GM18508 (cell line): Measurements from ENCODE around the gene MKKS.

Experiments used
- ATAC-seq: cut with Tn5 transposase; IDR thresholded peaks from one replicate; pipeline ENCODE4 v1.9.1; 2021; ENCODE audit warnings: moderate number of reproducible peaks; ENCODE audit not compliant: insufficient read depth, unreplicated experiment

Gene MKKS

GRCh38 chr20:10453241-10453640, 19.2 kb upstream of the MKKS start:
- peak; percentile 68 for ATAC-seq

GRCh38 chr20:10449270-10449669, 15.2 kb upstream of the MKKS start:
- no peak for ATAC-seq

GRCh38 chr20:10448270-10449156, 14.5 kb upstream of the MKKS start:
- ATAC-seq, result no peak

GRCh38 chr20:10447028-10447427, 13.0 kb upstream of the MKKS start:
- ATAC-seq, result peak; percentile 95

- no peak for ATAC-seq
Measured at GRCh38 chr20:10445758-10446157, 11.7 kb upstream of the MKKS start.

DNA sequence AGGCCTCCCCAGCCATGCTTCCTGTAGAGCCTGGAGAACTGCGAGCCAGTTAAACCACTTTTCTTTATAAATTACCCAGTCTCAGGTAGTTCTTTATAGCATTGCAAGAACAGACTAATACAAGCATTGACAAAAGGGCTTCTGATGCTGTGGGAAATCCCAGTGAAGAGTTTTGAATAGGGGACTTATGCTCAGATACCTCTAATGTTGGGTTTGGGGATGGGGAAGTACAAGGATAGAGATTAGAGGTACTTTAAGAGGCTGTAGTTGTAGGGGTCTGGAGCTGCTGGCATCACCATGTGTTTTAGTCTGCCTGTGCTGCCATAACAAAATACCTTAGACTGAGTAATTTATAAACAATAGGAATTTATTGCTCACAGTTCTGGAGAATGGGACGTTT, 9.9 kb upstream of the MKKS start:
- ATAC-seq, result no peak

GRCh38 chr20:10438217-10438616, 4.2 kb upstream of the MKKS start:
- no peak for ATAC-seq

DNA sequence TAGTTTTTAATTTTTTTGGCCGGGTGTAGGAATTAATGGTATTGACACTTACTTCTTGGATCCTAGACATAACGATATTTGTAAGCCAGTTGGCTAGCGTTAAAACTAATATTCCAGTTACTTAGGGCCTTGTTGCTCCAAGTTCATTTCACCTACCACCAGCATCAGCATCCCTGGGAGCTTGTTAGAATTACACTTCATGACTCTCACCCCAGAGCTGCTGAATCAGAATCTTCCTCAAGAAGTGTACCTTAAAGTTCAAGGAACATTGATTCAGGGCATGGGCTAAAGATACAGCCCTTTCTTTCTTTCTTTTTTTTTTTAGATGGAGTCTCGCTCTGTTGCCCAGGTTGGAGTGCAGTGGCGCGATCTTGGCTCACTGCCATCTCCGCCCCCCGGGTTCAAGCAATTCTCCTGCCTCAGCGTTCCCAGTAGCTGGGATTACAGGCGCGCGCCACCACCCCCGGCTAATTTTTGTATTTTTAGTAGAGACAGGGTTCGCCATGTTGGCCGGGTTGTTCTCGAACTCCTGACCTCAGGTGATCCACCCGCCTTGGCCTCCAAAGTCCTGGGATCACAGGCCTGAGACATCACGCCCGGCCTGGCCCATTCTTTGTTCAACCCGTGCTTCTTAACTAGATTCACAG, 2.2 kb upstream of the MKKS start:
- no peak for ATAC-seq

DNA sequence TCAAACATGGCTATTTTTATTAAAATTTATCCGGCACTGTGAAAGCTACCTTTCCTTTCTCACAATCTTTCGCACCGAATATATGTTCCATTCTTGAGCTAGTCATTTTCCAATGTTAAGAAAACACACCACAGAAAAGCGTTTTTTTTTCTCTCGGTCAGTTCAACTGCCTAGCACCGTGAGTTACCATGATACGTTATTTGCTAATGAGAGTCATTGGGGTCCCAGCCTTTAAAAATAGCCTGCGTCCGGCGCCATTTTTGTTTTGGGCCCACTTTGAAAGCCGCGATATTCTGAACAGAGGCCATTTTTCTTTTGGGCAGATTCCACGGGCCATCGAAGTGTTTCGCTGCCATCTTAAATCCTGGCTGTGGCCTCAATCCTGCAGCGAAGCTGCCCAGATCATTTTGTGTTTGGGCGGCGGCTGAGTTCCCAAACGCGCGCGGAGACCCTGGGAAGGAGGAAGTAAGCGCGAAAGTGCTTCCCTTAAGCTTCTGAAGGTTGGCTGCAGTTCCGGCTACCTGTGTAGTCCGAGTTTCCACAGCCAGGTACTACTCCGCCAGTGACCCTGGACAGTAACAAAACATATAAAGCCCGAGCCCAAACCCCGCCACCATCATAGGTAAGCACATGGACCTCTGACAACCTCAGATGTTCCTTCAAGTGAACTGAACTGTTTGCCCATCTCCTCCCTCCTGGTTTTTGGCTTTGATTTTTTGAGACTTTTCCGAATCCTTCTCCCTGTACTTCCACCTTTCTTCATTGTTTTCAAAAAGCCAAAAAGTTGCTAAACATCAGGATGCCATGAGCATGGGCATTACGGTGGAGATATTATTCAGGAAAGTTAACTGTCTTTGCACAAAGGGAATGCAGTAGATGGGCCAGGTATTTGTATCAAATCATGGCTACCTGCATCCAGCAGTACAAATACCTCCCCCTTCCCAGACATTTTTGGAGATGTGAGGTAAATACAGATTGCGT, 1.1 kb upstream of the MKKS start, which contains the start of gene SLX4IP:
SLX4IP (plus strand) TSS at position 474 of the 981 bp plus-strand sequence. CDS start 22,900 bp downstream, outside the sequence.
- peak; percentile 36 for ATAC-seq

- peak; percentile 30 for ATAC-seq
Measured at GRCh38 chr20:10434467-10434831, 427 bp upstream of the MKKS start.

DNA sequence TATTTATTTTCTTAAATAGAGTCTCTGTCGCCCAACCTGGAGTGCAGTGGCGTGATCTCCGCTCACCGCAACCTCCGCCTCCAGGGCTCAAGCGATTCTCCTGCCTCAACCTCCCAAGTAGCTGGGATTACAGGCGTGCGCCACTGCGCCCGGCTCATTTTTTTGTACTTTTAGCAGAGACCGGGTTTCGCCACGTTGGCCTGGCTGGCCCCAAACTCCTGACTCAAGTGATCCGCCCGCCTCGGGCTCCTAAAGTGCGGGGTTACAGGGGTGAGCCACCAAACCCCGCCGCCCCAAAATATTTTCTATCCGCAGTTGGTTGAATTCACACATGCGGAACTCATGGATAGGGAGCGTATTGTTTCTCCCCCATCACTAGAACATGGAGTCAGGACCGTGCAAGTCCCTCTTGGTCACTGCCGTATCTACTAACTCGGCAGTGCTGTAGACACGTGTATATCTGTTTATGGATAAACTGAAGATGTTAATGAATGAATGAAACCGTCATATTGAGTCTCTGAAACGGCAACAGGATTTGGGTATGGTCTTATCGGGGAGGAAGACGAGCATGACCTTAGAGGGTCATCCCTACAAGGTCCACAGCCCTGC, 904 bp downstream of the MKKS start:
- no peak for ATAC-seq

DNA sequence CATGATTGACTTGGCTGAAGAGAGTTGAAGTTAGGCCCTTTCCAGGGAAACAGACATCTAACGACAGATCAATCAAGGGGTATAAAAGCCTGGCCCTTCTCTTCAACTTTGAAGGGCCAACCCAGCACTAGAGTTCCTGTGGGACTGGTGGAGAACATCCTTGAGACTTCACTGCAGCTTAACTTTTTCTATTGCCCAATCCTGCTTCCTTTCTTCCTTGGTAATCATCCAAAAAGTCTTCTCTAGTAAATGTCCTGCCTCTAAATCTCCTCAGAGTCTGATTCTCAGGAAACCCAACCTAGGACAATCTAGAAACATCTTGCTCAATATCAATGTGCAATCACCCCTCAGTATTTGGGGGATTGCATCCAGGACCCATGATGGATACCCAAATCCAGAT, 1.9 kb downstream of the MKKS start:
- no peak for ATAC-seq

GRCh38 chr20:10430704-10431103, 3.3 kb downstream of the MKKS start:
- no peak for ATAC-seq

DNA sequence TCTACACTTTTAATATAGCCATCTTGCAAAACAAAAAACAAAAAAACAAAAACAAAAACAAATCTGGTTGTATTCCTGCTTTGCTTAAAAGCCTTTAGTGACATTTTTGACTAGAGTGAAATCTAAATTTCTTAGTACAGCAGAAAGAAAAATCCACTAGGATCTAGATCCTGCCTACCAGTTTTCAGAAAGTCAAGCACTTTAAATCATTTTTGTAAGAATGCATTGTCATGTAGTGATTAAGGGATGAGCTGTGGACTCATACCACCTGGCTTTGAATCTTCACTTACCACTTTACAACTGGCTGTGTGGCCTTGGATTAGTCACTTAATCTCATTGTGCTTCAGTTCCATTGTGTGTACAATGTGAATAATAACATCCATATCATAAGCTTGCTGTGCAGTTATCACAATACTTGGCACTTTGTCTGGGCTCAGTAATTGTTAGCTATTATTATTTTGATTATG, 4.0 kb downstream of the MKKS start:
- ATAC-seq, result no peak

GRCh38 chr20:10429443-10429981, 4.5 kb downstream of the MKKS start:
- ATAC-seq, result no peak

DNA sequence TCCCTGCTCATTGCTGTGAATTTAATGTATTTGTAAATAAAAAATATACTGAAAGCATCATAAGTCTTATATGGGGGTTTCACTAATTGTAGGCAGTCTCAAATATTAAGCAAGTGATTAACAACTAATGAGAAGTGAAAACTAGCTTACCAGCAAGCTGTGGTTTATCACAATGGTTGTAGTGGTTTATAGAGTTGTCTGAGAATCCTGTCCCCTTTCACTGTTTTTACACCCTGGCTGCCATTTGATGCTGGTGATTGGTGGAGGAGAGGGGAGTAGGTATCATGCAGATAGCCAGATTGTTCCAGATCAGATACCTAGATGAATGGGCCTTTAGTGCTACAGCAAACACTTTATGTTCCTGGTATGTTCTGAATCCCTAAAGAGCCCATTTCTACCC, 6.0 kb downstream of the MKKS start:
- no peak for ATAC-seq

DNA sequence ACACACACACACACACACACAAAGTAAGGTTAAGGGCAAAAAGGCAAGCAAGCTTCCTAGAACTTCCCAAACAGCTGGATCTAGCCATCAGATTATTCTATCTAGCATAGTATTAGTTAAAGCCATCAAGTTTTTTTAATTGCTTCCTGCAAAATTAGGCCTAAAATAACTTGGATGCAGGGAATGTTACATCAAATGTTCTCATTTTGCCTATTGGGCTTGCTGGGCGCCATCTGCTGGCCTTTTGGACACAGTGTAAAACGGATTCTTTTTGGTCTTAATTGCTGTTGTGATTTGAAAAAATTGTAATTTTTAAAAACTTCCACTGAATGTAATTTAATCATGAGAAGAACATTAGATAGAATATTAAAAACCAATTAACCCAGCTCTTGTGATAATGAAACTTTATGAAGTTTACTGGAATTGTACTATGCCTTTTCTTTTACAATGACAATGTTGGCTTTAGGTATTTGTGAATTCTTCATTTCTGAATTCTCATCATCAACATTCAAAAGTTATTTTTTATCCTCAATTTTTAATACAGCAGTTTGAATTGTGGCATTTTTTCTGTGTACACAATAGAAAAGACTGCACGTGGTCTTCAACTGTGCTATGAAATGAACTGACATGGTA, 6.8 kb downstream of the MKKS start:
- no peak for ATAC-seq

DNA sequence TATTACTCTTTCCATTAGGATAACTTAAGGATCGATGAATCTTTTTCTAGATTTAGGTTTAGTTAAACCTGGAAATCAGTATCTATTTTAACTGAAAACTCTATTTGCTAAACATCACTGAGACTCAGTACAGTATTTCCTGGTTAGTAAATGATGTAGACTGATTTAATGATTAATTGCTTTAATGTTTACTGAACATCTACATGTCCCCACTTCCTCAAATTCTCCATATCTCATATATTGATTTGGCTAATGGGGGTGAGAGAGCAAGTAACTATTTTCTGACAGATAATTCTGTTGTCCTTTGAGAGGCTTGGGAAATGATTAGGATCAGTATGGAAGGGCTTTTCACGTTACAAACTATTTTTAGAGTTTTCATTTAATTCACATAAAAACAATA, 10.3 kb downstream of the MKKS start:
- peak; percentile 72 for ATAC-seq

- ATAC-seq, result no peak
Measured at GRCh38 chr20:10419550-10420133, 14.4 kb downstream of the MKKS start.
